ENCODE measurements around the gene FLRT2.

The FLRT2 gene

GRCh38 chr14:85501751-85502150, 28.2 kb upstream of the FLRT2 start:
- no peak for TF ChIP-seq CTCF (conservative IDR thresholded peaks at IDR 0.05; ENCODE audit: low read depth)
- POLR2A ChIA-PET (ENCODE audit: low non-redundant PET), result no interaction called here
- H3K27ac ChIP-seq, result no peak overlapping the region
- DNase-seq (ENCODE audit: low spot score), result no peak
- CTCF ChIA-PET, result no interaction called here

DNA sequence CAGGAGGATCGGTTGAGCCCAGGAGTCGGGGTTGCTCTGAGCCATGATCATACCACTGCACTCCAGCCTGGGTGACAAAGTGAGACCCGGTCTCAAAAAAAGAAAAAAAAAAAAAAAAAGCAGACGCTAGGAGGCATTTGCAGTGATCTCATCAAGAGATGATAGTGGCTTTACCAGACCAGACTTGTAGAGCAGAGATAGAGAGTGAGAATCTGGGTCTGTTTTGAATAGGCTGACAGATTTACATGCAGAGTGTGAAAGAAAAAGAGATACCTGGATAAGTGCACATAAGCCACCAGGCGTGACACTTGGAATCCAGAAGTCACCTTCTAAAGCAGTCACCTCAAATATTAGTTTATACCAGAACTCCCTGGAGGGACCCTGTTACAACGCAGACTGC, 21.1 kb upstream of the FLRT2 start:
- CTCF ChIA-PET, result interaction anchor here (0.8 kb wide), 1 partner anchor 266 kb away, joined by 4 read pairs; no protein-coding TSS in a partner anchor
- POLR2A ChIA-PET (ENCODE audit: low non-redundant PET), result no interaction called here
- TF ChIP-seq CTCF (conservative IDR thresholded peaks at IDR 0.05; ENCODE audit: low read depth), result no peak
- no peak overlapping the region for H3K27ac ChIP-seq
- DNase-seq (ENCODE audit: low spot score), result no peak

- ChIA-PET CTCF (interaction anchor here (0.7 kb wide), 1 partner anchor 40 kb away, joined by 3 read pairs; no protein-coding TSS in a partner anchor), POLR2A (ENCODE audit: low non-redundant PET) (no interaction called here)
- DNase-seq (ENCODE audit: low spot score), result no peak
- no peak overlapping the region for H3K27ac ChIP-seq
- TF ChIP-seq CTCF (conservative IDR thresholded peaks at IDR 0.05; ENCODE audit: low read depth), result no peak
Measured at GRCh38 chr14:85512451-85512850, 17.5 kb upstream of the FLRT2 start.

- POLR2A ChIA-PET (ENCODE audit: low non-redundant PET), result no interaction called here
- CTCF ChIA-PET, result no interaction called here
- TF ChIP-seq CTCF (conservative IDR thresholded peaks at IDR 0.05; ENCODE audit: low read depth), result no peak
- H3K27ac ChIP-seq, result no peak overlapping the region
- DNase-seq (ENCODE audit: low spot score), result no peak
Measured at GRCh38 chr14:85514487-85514886, 15.5 kb upstream of the FLRT2 start.

GRCh38 chr14:85516239-85517113, 13.5 kb upstream of the FLRT2 start:
- no peak overlapping the region for H3K27ac ChIP-seq
- POLR2A ChIA-PET (ENCODE audit: low non-redundant PET), result no interaction called here
- CTCF ChIA-PET, result interaction anchor here (0.7 kb wide), 1 partner anchor 168 kb away, joined by 3 read pairs; no protein-coding TSS in a partner anchor
- DNase-seq (ENCODE audit: low spot score), result peak; percentile 59
- no peak for TF ChIP-seq CTCF (conservative IDR thresholded peaks at IDR 0.05; ENCODE audit: low read depth)

- no peak for DNase-seq (ENCODE audit: low spot score)
- ChIA-PET POLR2A (ENCODE audit: low non-redundant PET) (no interaction called here), CTCF (interaction anchor here (0.7 kb wide), 1 partner anchor 169 kb away, joined by 3 read pairs; no protein-coding TSS in a partner anchor)
- TF ChIP-seq CTCF (conservative IDR thresholded peaks at IDR 0.05; ENCODE audit: low read depth), result no peak
- no peak overlapping the region for H3K27ac ChIP-seq
Measured at GRCh38 chr14:85517114-85517688, 12.7 kb upstream of the FLRT2 start.
